Stimulated activated effector memory CD8-positive, alpha-beta T cell treated with anti-CD3 and anti-CD28 coated beads, Interleukin-12 subunit alpha, Interleukin-12 subunit beta, amount 100 ng/mL, for 72 hours (primary cell): ENCODE data around the gene KLHL1.

Experiments
- ATAC-seq: fragments of 150-1000 bp; cut with Tn5 transposase; 2 replicates; pipeline ENCODE4 v1.10.0; 2021
- DNase-seq, 2 donors: peaks; one replicate each; pipeline ENCODE4 v3.0.0; 2021 to 2022; ENCODE audit warnings: low spot score in 2 of 2
- H3K27ac Mint-ChIP-seq: one replicate; pipeline ENCODE4 v1.8.0; 2022; ENCODE audit warnings: mild to moderate bottlenecking, mixed read lengths
- H3K36me3 Mint-ChIP-seq: one replicate; pipeline ENCODE4 v1.8.0; 2022; ENCODE audit warnings: mild to moderate bottlenecking, mixed read lengths
- H3K4me1 Mint-ChIP-seq: one replicate; pipeline ENCODE4 v1.8.0; 2022; ENCODE audit warnings: mixed read lengths
- H3K4me3 Mint-ChIP-seq: one replicate; pipeline ENCODE4 v1.8.0; 2022; ENCODE audit warnings: mild to moderate bottlenecking, mixed read lengths
- H3K9me3 Mint-ChIP-seq: one replicate; pipeline ENCODE4 v1.8.0; 2022; ENCODE audit warnings: mixed read lengths

KLHL1 gene

DNA sequence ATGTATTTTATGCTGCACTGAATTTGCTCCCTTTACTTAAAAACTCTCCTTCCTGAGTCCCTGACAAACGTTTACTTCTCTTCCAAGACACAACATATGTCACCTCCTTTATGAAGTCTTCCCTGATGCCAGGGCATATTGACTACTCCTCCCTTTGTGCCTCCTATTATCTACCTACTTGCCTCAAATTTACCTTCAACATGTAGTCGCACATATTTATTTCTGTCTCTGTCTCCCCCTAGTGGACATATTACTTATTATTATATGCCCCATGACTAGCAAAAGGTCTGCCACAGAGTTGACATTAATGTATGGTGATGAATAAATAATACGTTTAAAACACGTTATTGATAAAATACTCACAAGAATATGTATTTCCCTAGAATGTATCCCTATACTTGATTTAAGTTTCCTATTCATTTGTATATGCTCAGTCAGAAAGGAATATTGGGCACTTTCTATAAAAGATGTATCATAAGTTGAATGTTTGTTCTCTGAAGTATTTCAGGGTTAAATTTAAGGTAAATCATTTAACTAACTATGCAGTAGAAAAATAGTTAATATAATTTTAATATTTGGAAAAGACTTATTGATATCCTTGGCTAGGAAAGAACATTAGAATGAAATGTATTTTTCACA is 250.9 kb downstream of the KLHL1 start:
- Mint-ChIP-seq H3K4me1 (no peaks in the 10 kb centered on the region), H3K4me3 (no peak overlapping the region), H3K9me3 (peaks cover 17% of the 10 kb centered on the region), H3K27ac (no peak overlapping the region), H3K36me3 (no peaks in the 10 kb centered on the region)
- no peak for ATAC-seq
- DNase-seq = no peak

DNA sequence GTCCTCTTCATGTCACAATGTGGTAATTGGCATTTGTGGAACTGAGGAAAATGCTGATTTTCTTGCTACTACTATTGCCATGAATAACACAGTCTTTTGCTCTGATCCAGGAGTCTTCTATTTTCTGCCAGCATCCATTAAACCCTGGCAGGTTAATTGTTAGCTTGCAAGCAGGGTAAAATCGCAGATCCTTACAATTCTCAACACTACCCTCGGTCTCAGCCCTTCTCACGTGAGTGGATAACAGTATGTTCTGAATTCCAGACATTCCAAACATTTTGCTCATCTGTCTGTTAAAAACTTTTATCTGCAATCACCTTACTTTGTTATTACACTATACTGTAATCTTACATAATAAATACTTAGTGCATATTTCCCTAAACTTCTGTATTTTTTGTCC is 251.9 kb downstream of the KLHL1 start:
- Mint-ChIP-seq H3K4me1 (no peaks in the 10 kb centered on the region), H3K27ac (no peak overlapping the region), H3K4me3 (no peak overlapping the region), H3K36me3 (no peaks in the 10 kb centered on the region), H3K9me3 (peaks cover 16% of the 10 kb centered on the region)
- ATAC-seq = no peak
- DNase-seq = no peak

DNA sequence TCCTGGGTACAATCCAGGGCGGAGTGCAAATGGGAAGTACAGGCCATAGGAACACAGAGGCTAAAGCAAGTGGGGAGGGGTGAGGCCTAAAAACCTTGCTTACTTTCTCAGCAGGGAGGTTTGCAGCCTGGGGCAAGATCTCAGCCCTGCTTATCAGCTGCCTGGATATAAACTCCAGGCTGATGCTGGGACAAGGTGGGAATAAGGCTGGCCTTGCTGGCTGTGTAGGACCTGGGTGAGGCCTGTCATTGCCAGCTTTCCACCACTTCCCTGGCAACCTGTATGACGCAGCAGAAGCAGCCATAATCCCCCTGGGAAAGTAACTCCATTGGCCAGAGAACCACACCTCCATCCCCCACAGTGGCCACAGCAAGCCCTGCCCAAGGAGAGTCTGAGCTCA is 279.7 kb downstream of the KLHL1 start:
- ATAC-seq (no peak), DNase-seq (no peak)
- Mint-ChIP-seq H3K4me3 (no peak overlapping the region), H3K36me3 (no peaks in the 10 kb centered on the region), H3K9me3 (peaks cover 18% of the 10 kb centered on the region), H3K27ac (no peak overlapping the region), H3K4me1 (no peaks in the 10 kb centered on the region)

DNA sequence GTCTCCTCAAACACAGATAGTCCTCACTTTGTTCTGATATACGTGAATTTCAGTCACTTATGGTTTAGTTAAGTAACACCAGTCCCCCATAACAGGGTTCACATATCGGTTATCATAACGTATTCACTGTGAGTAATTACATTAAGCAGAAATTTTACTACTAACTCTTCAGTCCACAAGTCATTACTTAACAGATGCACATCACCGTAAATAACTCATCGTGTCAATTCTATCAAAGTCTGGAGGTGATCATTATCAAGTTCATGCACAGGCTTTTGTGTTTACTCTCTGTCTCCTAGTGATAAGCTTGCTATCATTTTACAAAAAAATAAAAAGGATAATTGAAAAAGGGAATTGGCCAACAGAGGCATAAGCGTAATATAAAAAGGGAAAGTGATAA is 288.1 kb downstream of the KLHL1 start:
- Mint-ChIP-seq H3K27ac (no peak overlapping the region), H3K36me3 (no peaks in the 10 kb centered on the region), H3K9me3 (peaks cover 6% of the 10 kb centered on the region), H3K4me1 (no peaks in the 10 kb centered on the region), H3K4me3 (no peak overlapping the region)
- no peak for DNase-seq
- ATAC-seq = no peak

DNA sequence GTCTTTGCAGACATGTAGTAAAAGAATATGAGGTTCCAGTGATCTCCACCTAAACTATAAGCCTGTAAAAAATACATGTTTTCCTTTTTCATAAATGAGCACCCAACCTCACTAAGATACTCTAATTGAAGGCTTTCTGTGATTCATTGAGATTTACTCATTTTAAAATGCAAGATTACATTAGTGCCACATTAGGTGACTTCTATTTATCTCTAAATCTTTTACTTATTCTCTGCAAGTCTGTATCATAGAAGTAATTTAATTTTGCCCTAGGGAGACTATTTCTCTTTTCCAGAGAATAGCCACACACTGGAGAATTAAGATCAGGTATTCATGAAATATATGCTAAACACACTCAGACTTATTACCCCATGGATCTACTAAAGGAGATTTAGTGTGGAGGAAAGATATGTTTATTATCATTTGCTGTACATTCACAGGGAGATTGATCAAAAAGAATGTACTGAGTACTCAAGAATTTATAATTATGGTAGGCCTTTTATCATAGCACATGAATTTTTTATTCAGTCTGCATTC is 290.9 kb downstream of the KLHL1 start:
- H3K27ac Mint-ChIP-seq = no peak overlapping the region

DNA sequence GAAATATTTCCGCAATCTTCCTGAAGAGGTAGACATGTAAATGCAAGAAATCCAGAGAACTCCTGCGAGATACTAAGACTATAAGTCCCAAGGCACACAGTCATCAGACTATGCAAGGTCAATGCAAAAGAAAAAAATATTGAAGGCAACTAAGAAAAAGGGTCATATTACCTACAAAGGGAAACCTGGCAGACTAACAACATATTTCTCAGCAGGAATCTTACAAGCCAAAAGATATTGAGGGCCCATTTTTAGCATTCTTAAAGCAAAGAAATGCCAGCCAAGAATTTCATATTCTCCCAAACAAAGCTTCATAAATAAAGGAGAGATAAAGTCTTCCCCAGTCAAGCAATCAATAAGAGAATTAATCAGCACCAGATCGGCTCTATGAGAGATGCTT is 299.1 kb downstream of the KLHL1 start:
- Mint-ChIP-seq H3K9me3 (peaks cover 27% of the 10 kb centered on the region), H3K36me3 (no peaks in the 10 kb centered on the region), H3K27ac (no peak overlapping the region), H3K4me3 (no peak overlapping the region), H3K4me1 (no peaks in the 10 kb centered on the region)
- DNase-seq (no peak), ATAC-seq (no peak)

More for the DNA sequence above, 290.9 kb downstream of the KLHL1 start:
- ATAC-seq (no peak), DNase-seq (no peak)
- Mint-ChIP-seq H3K4me3 (no peak overlapping the region), H3K4me1 (no peaks in the 10 kb centered on the region), H3K9me3 (peaks cover 7% of the 10 kb centered on the region), H3K36me3 (no peaks in the 10 kb centered on the region)

DNA sequence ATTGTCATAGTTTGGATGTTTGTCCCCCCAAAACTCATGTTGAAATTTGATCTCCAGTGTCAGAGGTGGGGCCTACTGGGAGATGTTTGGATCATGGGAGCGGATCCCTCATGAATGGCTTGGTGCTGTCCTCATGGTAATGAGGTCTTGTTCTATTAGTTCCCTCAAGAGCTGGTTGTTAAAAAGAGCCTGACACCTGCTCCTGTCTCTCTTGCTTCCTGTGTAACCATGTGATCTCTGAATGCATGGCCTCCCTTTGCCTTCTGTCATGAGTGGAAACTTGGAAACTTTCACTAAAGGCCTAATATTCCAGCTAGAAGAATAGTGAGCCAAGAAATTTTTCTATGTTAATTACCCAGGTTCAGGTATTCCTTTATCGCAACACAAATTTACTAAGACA is 312.0 kb downstream of the KLHL1 start:
- no peak overlapping the region for H3K27ac Mint-ChIP-seq
- no peaks in the 10 kb centered on the region for H3K4me1 Mint-ChIP-seq
- no peaks in the 10 kb centered on the region for H3K36me3 Mint-ChIP-seq
- H3K9me3 Mint-ChIP-seq = peaks cover 12% of the 10 kb centered on the region
- DNase-seq (no peak), ATAC-seq (no peak)
- no peak overlapping the region for H3K4me3 Mint-ChIP-seq

DNA sequence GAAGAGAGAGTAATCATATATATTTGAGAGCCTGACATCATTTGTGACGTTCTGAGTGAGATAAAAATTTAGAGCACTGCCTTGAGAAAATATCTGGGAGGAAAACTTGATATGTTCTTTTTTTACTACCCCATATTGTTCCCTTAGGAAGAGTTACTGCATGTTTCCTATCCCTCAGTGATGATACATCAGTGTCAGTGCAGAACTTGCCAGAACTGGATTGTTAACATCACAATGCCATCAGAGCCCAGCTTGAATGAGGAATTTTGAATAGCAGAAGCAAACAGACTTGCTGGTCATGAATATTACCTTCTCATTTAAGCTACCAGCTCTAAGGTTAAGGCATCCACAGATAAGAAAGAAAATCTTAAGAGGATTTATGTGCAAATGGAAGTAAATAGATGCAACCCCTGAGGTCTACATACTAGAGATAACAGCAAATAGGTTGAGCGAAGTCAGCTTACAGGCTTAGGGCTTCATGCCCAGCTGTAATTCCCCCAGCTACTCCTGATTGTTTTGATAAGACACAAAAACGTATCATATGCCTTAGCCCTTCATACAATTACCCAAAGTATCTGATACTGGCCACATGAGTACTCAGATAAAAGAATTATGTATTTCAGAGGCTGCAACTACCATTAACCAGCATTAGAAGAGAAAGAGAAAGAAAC is 314.3 kb downstream of the KLHL1 start:
- no peak for ATAC-seq
- no peak overlapping the region for H3K4me3 Mint-ChIP-seq
- peaks cover 12% of the 10 kb centered on the region for H3K9me3 Mint-ChIP-seq
- no peak for DNase-seq
- no peak overlapping the region for H3K27ac Mint-ChIP-seq
- H3K36me3 Mint-ChIP-seq = no peaks in the 10 kb centered on the region
- H3K4me1 Mint-ChIP-seq = no peaks in the 10 kb centered on the region

DNA sequence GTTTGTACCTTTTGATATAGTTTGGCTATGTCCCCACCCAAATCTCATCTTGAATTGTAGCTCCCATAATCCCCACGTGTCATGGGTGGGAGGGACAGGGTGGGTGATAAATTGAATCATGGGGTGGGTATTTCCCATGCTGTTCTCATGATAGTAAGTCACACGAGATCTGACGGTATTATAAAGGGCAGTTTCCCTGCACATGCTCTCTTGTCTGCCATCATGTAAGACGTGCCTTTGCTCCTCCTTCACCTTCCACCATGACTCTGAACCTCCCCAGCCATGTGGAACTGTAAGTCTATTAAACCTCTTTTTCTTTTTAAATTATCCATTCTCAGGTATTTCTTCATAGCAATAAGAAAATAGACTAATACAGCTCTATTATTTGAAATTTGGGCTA is 331.3 kb downstream of the KLHL1 start:
- H3K36me3 Mint-ChIP-seq = no peaks in the 10 kb centered on the region
- peaks cover 10% of the 10 kb centered on the region for H3K9me3 Mint-ChIP-seq
- no peak for DNase-seq
- no peak for ATAC-seq
- H3K27ac Mint-ChIP-seq = no peak overlapping the region
- no peak overlapping the region for H3K4me3 Mint-ChIP-seq
- no peaks in the 10 kb centered on the region for H3K4me1 Mint-ChIP-seq

DNA sequence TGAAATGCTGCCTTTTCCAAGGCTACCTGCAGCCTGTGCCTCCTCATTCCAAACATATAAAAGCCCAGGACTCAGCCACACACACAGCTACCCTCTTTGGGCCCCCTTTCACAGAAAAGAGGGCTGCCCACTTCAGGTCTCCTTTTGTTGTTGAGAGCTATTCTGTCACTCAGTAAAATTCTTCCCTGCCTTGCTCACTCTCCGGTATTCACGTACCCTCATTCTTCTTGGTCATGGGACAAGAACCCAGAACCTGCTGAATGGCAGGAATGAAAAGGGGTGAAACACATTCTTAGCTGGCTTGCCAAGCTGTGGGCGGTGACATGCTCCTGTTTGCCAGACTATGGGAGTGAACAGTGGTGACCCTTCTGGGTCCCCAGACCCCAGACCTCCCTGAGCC is 338.6 kb downstream of the KLHL1 start:
- H3K27ac Mint-ChIP-seq = no peak overlapping the region
- no peak overlapping the region for H3K4me3 Mint-ChIP-seq
- ATAC-seq = no peak

DNA sequence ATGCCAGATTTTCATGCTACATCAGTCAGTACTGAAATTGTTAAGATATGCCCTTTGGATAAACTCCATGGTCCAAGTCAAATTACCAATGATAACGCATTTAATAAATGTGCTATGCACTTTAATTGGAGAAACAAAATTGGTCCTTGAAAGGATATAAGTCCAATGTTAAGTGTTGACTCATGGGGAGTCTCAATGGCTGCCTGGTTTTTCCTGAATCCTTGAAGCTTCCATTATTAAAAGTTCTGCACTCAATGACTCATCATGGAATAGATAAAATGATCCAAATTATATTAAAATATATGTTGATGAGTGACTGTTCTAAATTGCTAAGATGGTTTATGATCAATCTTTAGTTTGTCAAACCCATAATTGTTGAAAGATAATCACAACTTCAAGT is 346.7 kb downstream of the KLHL1 start:
- H3K27ac Mint-ChIP-seq = no peak overlapping the region
- H3K4me3 Mint-ChIP-seq = no peak overlapping the region
- ATAC-seq = no peak
- no peaks in the 10 kb centered on the region for H3K4me1 Mint-ChIP-seq
- peaks cover 7% of the 10 kb centered on the region for H3K9me3 Mint-ChIP-seq
- no peaks in the 10 kb centered on the region for H3K36me3 Mint-ChIP-seq
- no peak for DNase-seq

More for the DNA sequence above, 338.6 kb downstream of the KLHL1 start:
- H3K36me3 Mint-ChIP-seq = no peaks in the 10 kb centered on the region
- peaks cover 10% of the 10 kb centered on the region for H3K9me3 Mint-ChIP-seq
- no peak for DNase-seq
- no peaks in the 10 kb centered on the region for H3K4me1 Mint-ChIP-seq

DNA sequence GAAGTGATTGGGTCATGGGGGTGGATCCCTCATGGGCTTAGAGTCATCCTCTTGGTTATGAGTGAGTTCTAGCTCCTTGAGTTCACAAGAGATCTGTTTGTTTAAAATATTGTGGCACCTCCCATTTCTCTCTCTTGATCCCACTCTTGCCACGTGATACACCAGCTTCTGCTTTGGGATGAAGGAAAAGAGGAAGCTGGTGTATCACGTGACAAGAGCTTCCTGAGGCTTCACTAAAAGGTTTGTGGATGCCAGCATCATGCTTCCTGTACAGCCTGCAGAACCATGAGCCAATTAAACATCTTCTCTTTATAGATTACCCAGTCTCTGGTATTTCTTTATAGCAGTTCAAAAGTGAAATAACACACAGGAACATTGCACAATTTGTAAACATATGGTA is 353.2 kb downstream of the KLHL1 start:
- DNase-seq (no peak), ATAC-seq (no peak)
- Mint-ChIP-seq H3K4me3 (no peak overlapping the region), H3K27ac (no peak overlapping the region), H3K36me3 (no peaks in the 10 kb centered on the region), H3K4me1 (no peaks in the 10 kb centered on the region), H3K9me3 (peaks cover 8% of the 10 kb centered on the region)

DNA sequence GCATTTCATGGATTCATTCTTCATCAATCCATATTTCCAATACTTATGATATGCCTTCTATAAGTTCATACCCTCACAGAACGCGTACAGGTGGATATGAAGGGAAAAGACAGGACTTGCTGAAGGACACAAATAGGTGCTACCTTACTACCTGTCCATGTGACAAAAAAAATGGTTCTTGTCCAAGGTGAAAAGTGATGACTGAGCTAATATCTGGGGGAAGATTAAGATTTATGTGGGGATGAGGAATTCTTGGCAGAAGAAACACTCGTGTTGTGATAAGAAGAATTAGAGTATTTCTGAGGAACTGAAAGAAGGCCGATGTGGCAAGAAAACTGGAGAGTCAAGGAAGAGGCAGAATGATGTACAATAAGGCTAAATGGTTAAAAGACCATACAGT is 357.0 kb downstream of the KLHL1 start:
- DNase-seq (no peak), ATAC-seq (no peak)
- H3K4me1 Mint-ChIP-seq = no peaks in the 10 kb centered on the region
- H3K36me3 Mint-ChIP-seq = no peaks in the 10 kb centered on the region
- peaks cover 11% of the 10 kb centered on the region for H3K9me3 Mint-ChIP-seq
- no peak overlapping the region for H3K27ac Mint-ChIP-seq
- H3K4me3 Mint-ChIP-seq = no peak overlapping the region

DNA sequence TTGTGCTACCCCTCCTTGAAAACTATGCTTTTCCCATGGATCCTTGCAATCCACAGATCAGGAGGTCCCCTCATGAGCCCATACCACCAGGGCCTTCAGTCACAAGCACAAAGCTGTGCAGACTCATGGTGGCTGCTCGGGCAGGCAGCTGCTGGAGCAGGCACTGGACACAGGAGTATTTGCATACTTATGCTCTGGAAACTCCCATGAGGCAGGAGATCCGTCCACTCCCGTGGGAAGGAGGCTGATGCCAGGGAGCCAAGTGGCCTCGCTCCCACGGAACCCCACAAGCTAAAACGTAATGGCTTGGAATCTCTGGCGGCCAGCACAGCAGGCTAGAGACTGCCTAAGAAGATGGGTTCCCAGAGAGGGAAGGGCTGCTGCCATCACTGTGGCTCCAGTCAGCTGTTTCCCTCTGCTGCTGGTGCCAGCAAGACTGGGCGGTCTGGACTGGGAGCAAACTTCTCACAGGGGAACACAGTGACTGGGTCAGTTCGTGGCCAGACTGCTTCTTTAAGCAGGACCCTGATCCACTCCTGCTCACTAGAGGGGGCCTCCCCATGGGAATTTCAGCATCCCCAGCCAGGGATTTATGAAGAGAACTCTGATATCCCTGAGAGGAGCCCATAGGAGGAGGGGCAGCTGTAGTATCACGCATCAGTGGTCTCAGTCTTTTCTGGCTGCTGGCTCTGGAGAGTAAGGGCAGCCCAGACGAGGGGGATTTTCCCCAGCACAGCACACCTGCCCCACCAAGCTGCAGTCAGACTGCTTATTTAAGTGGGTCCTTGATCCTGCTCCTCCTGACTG is 370.9 kb downstream of the KLHL1 start:
- no peaks in the 10 kb centered on the region for H3K4me1 Mint-ChIP-seq
- H3K36me3 Mint-ChIP-seq = no peaks in the 10 kb centered on the region
- DNase-seq = no peak
- peaks cover 19% of the 10 kb centered on the region for H3K9me3 Mint-ChIP-seq
- no peak overlapping the region for H3K27ac Mint-ChIP-seq
- no peak for ATAC-seq
- H3K4me3 Mint-ChIP-seq = no peak overlapping the region

DNA sequence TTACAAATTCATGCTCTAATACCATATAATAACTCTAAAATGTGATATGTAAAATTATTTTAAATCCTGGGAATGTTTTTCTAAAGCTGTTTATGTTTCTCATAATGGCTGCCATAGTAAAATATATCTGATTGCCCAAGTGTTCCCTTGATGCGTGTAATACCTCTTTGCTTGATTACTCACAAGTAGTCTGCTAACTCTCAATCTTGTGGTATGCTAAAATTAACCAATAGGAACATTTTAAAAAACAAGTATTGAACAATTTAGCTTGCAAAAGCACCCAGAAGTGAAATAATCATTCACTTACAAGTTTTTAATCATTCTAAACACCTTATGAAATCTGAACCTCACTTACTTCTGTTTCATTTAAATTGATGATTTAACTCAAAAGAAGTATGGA is 386.6 kb downstream of the KLHL1 start:
- Mint-ChIP-seq H3K4me3 (no peak overlapping the region), H3K4me1 (no peaks in the 10 kb centered on the region), H3K36me3 (no peaks in the 10 kb centered on the region), H3K9me3 (peaks cover 8% of the 10 kb centered on the region), H3K27ac (no peak overlapping the region)
- DNase-seq (no peak), ATAC-seq (no peak)
